ENCODE measurements around the gene KCNQ5.

DNA sequence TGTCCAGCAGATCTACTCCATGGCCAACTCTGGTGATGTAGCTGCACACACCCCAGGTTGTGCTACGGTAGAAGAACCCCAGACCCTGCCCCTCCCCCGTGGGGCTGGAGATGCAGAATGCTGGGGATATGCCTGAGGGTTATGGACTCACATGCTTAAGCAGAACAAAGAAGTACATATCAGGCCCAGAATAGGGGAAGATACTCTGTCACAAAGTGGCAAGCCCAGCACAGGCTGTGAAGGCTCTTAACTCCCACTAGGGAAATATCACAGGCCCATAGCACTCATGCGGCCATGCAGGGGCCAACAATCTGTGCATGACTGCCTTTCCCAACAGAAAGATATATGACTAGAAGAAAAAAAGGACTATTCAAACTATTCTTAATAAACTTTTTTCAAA is 234.9 kb downstream of the KCNQ5 start:
- TF ChIP-seq, protein P1, sequence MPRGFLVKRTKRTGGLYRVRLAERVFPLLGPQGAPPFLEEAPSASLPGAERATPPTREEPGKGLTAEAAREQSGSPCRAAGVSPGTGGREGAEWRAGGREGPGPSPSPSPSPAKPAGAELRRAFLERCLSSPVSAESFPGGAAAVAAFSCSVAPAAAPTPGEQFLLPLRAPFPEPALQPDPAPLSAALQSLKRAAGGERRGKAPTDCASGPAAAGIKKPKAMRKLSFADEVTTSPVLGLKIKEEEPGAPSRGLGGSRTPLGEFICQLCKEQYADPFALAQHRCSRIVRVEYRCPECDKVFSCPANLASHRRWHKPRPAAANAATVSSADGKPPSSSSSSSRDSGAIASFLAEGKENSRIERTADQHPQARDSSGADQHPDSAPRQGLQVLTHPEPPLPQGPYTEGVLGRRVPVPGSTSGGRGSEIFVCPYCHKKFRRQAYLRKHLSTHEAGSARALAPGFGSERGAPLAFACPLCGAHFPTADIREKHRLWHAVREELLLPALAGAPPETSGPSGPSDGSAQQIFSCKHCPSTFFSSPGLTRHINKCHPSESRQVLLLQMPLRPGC (tag by site-specific recombination; IDR thresholded peaks at IDR 0.05) = no peak
- no peak for TF ChIP-seq ZNF24 (tag by site-specific recombination; IDR thresholded peaks at IDR 0.05)
- TF ChIP-seq, protein P2, sequence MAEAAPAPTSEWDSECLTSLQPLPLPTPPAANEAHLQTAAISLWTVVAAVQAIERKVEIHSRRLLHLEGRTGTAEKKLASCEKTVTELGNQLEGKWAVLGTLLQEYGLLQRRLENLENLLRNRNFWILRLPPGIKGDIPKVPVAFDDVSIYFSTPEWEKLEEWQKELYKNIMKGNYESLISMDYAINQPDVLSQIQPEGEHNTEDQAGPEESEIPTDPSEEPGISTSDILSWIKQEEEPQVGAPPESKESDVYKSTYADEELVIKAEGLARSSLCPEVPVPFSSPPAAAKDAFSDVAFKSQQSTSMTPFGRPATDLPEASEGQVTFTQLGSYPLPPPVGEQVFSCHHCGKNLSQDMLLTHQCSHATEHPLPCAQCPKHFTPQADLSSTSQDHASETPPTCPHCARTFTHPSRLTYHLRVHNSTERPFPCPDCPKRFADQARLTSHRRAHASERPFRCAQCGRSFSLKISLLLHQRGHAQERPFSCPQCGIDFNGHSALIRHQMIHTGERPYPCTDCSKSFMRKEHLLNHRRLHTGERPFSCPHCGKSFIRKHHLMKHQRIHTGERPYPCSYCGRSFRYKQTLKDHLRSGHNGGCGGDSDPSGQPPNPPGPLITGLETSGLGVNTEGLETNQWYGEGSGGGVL (tag by site-specific recombination; IDR thresholded peaks at IDR 0.05) = no peak

All from HEK293 (cell line).